HG03196 (cell line): Measurements from ENCODE around the gene SCRT2.

Source experiments
- ATAC-seq: cut with Tn5 transposase; IDR thresholded peaks from one replicate; pipeline ENCODE4 v1.9.1; 2021; ENCODE audit not compliant: unreplicated experiment

Gene SCRT2

GRCh38 chr20:673603-674001 is 2.0 kb downstream of the SCRT2 start:
- no peak for ATAC-seq

GRCh38 chr20:672963-673602 is 2.5 kb downstream of the SCRT2 start:
- ATAC-seq, result no peak

- ATAC-seq, result no peak
These were observed 4.2 kb downstream of the SCRT2 start for GRCh38 chr20:671252-672030.

GRCh38 chr20:669573-669972 is 6.0 kb downstream of the SCRT2 start:
- no peak for ATAC-seq

GRCh38 chr20:668638-669037 is 7.0 kb downstream of the SCRT2 start:
- ATAC-seq, result no peak

GRCh38 chr20:668050-668449 is 7.6 kb downstream of the SCRT2 start:
- no peak for ATAC-seq

GRCh38 chr20:667351-668034 is 8.1 kb downstream of the SCRT2 start:
- ATAC-seq, result no peak

GRCh38 chr20:666877-667276 is 8.7 kb downstream of the SCRT2 start:
- ATAC-seq, result no peak

GRCh38 chr20:665276-665675 is 10.3 kb downstream of the SCRT2 start:
- no peak for ATAC-seq

GRCh38 chr20:664576-664975 is 11.0 kb downstream of the SCRT2 start:
- ATAC-seq, result no peak

GRCh38 chr20:664151-664550 is 11.5 kb downstream of the SCRT2 start:
- ATAC-seq, result no peak

- ATAC-seq, result no peak
These were observed 12.1 kb downstream of the SCRT2 start for GRCh38 chr20:663315-664090.

GRCh38 chr20:662277-663192 is 13.1 kb downstream of the SCRT2 start:
- ATAC-seq, result no peak

- ATAC-seq, result no peak
These were observed 13.9 kb downstream of the SCRT2 start for GRCh38 chr20:661474-662270.

GRCh38 chr20:658731-659291 is 16.8 kb downstream of the SCRT2 start:
- no peak for ATAC-seq

- no peak for ATAC-seq
These were observed 17.4 kb downstream of the SCRT2 start for GRCh38 chr20:658202-658601.

- ATAC-seq, result no peak
These were observed 19.6 kb downstream of the SCRT2 start for GRCh38 chr20:655726-656624.

- ATAC-seq, result no peak
These were observed 21.2 kb downstream of the SCRT2 start for GRCh38 chr20:654417-654750.
